Chondrocyte (in vitro differentiated cells): Measurements from ENCODE around the gene ZNF823. TPM values are rescaled to one million over a fixed set of nuclear protein-coding genes. Genes with fewer than 3 reads are reported as not detected.

Source experiments
- DNase-seq: peaks from one replicate; pipeline ENCODE4 v3.0.0; 2021; ENCODE audit warnings: mixed read lengths, low spot score
- H3K27ac Mint-ChIP-seq: one replicate; pipeline ENCODE4 v1.8.0; 2021; ENCODE audit warnings: mild to moderate bottlenecking, moderate library complexity, mixed read lengths; ENCODE audit not compliant: unreplicated experiment
- H3K27me3 Mint-ChIP-seq: 2 replicates; pipeline ENCODE4 v1.8.0; 2021; ENCODE audit warnings: low read depth, mixed read lengths
- H3K36me3 Mint-ChIP-seq: 2 replicates; pipeline ENCODE4 v1.8.0; 2021; ENCODE audit warnings: low read depth, mixed read lengths
- H3K4me1 Mint-ChIP-seq: 2 replicates; pipeline ENCODE4 v1.8.0; 2021; ENCODE audit warnings: low read depth, mild to moderate bottlenecking, mixed read lengths
- H3K4me3 Mint-ChIP-seq: one replicate; pipeline ENCODE4 v1.8.0; 2021; ENCODE audit warnings: mild to moderate bottlenecking, moderate library complexity, mixed read lengths; ENCODE audit not compliant: unreplicated experiment
- H3K9me3 Mint-ChIP-seq: 2 replicates; pipeline ENCODE4 v1.8.0; 2021; ENCODE audit warnings: low read depth, mixed read lengths
- CTCF ChIP-seq: fragments of 200-600 bp; sonication (generic); IDR thresholded peaks from 2 replicates; pipeline ENCODE4 v1.5.0; 2021; ENCODE audit warnings: antibody characterized with exemption, mild to moderate bottlenecking, moderate library complexity
- total RNA-seq: library from RNA; stranded (reverse); gene quantifications from 3 replicates; pipeline ENCODE4 v1.2.1, GENCODE V29; 2021

The ZNF823 gene
- total RNA-seq, 1 donor from 2014 or later, result 3.7 TPM

DNA sequence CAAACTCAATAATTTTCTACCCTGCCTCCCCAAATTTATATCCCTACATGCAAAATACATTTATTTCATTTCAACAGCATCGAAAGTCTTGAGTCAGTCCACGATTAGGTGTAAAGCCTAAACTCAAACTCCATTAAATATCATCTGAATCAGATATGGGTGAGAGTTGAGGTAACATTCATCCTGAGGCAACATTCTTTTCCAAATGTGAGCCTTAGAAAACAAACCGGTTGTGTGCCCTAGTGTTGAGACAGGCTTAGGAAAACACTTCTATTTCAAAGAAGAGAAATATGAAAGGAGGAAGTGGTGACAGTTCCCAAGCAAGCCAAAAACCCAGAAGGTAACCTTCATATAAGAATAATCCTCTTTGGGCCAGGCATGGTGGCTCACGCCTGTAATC lies 15.9 kb upstream of the ZNF823 start:
- Mint-ChIP-seq H3K27me3 (no peaks in the 10 kb centered on the region), H3K9me3 (peaks cover 60% of the 10 kb centered on the region), H3K27ac (no peak overlapping the region), H3K4me3 (no peak overlapping the region), H3K36me3 (peaks cover 10% of the 10 kb centered on the region), H3K4me1 (no peaks in the 10 kb centered on the region)
- TF ChIP-seq CTCF, result no peak
- DNase-seq, result no peak

DNA sequence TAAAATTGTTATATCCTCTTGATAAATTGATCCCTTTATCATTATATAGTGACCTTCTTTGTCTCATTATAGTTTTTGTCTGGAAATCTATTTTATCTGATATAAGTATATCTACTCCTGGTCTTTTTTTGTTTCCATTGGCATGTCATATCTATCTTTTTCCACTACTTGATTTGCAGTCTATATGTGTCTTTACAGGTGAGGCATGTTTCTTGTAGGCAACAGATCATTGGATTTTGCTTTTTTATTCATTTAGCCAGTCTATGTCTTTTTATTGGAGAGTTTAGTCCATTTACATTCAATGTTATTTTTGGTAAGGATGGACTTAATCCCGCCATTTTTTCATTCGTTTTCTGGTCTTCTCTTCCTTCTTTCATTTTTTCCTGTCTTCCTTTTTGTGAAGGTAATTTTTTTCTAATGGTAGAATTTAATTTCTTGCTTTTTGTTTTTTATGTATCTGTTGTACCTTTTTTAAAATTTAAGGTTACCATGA lies 13.5 kb upstream of the ZNF823 start:
- TF ChIP-seq CTCF, result no peak
- no peak overlapping the region for H3K4me3 Mint-ChIP-seq
- H3K27ac Mint-ChIP-seq, result no peak overlapping the region
- no peak for DNase-seq
- no peaks in the 10 kb centered on the region for H3K27me3 Mint-ChIP-seq
- H3K9me3 Mint-ChIP-seq, result peaks cover 74% of the 10 kb centered on the region
- H3K36me3 Mint-ChIP-seq, result peaks cover 18% of the 10 kb centered on the region
- H3K4me1 Mint-ChIP-seq, result no peaks in the 10 kb centered on the region

DNA sequence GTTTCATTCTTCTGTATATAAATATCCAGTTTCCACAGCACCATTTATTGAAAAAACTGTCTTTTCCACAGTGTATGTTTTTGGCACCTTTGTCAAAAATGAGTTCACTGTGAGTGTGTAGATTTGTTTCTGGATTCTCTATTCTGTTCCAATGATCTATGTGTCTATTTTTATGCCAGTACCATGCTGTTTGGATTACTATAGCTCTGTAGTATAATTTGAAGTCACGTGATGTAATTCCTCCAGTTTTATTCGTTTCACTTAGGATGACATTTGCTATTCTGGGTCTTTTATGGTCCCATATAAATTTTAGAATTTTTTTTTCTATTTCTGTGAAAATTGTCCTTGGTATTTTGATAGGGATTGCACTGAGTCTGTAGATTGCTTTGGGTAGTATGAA lies 11.0 kb upstream of the ZNF823 start:
- H3K27ac Mint-ChIP-seq, result no peak overlapping the region
- H3K9me3 Mint-ChIP-seq, result peaks cover 57% of the 10 kb centered on the region
- DNase-seq, result no peak
- no peak for TF ChIP-seq CTCF
- no peaks in the 10 kb centered on the region for H3K27me3 Mint-ChIP-seq
- peaks cover 16% of the 10 kb centered on the region for H3K36me3 Mint-ChIP-seq
- H3K4me3 Mint-ChIP-seq, result no peak overlapping the region
- H3K4me1 Mint-ChIP-seq, result no peaks in the 10 kb centered on the region

GRCh38 chr19:11747277-11747676 lies 8.5 kb upstream of the ZNF823 start:
- no peak for DNase-seq
- Mint-ChIP-seq H3K4me1 (no peaks in the 10 kb centered on the region), H3K27me3 (no peaks in the 10 kb centered on the region), H3K27ac (no peak overlapping the region), H3K9me3 (peaks cover 46% of the 10 kb centered on the region), H3K4me3 (no peak overlapping the region), H3K36me3 (peaks cover 13% of the 10 kb centered on the region)
- TF ChIP-seq CTCF, result no peak

- Mint-ChIP-seq H3K27me3 (no peaks in the 10 kb centered on the region), H3K9me3 (peaks cover 32% of the 10 kb centered on the region), H3K27ac (no peak overlapping the region), H3K4me3 (no peak overlapping the region), H3K36me3 (peaks cover 13% of the 10 kb centered on the region), H3K4me1 (no peaks in the 10 kb centered on the region)
- no peak for TF ChIP-seq CTCF
- no peak for DNase-seq
Observed at GRCh38 chr19:11745869-11746268, 7.1 kb upstream of the ZNF823 start.
